Astrocyte (in vitro differentiated cells and primary cell): ENCODE data around the gene SHISA2. TPM values are rescaled to one million over a fixed set of nuclear protein-coding genes. Genes with fewer than 3 reads are reported as not detected.

ENCODE experiments used
- DNase-seq: peaks from one replicate; pipeline ENCODE4 v3.0.0-alpha.2; 2010; ENCODE audit warnings: low read depth
- FAIRE-seq: peaks from 2 replicates; lab custom pipeline; 2011; peaks lifted over from hg19 to GRCh38; lab: Jason Lieb, UNC
- H2AFZ ChIP-seq: 2 replicates; pipeline ENCODE4 v1.6.0; 2012; ENCODE audit warnings: low read depth, low read length, inconsistent platforms
- H3K27ac ChIP-seq: 2 replicates; pipeline ENCODE4 v1.5.1; 2011; ENCODE audit warnings: low read depth, low read length, inconsistent platforms
- H3K27me3 ChIP-seq: 2 replicates; pipeline ENCODE4 v1.6.0; 2011; ENCODE audit warnings: low read length, inconsistent platforms; ENCODE audit not compliant: insufficient read depth
- H3K36me3 ChIP-seq: 2 replicates; pipeline ENCODE4 v1.5.1; 2011; ENCODE audit warnings: low read length, inconsistent platforms; ENCODE audit not compliant: insufficient read depth
- H3K4me1 ChIP-seq: 2 replicates; pipeline ENCODE4 v1.5.1; 2011; ENCODE audit warnings: low read length, inconsistent platforms; ENCODE audit not compliant: insufficient read depth
- H3K4me2 ChIP-seq: 2 replicates; pipeline ENCODE4 v1.6.0; 2012; ENCODE audit warnings: low read length, inconsistent platforms
- H3K4me3 ChIP-seq: 2 replicates; pipeline ENCODE4 v1.5.1; 2011; ENCODE audit warnings: low read depth, mild to moderate bottlenecking, low read length, inconsistent platforms; ENCODE audit not compliant: insufficient read depth
- H3K79me2 ChIP-seq: 2 replicates; pipeline ENCODE4 v1.6.0; 2012; ENCODE audit warnings: mild to moderate bottlenecking, low read length, inconsistent platforms; ENCODE audit not compliant: insufficient read depth
- H3K9ac ChIP-seq: 2 replicates; pipeline ENCODE4 v1.6.0; 2012; ENCODE audit warnings: mild to moderate bottlenecking, low read length, inconsistent platforms
- H3K9me3 ChIP-seq: 2 replicates; pipeline ENCODE4 v1.5.1; 2012; ENCODE audit warnings: low read depth, mild to moderate bottlenecking, low read length, inconsistent platforms; ENCODE audit not compliant: insufficient read depth
- H4K20me1 ChIP-seq: 2 replicates; pipeline ENCODE4 v1.6.0; 2012; ENCODE audit warnings: low read length, inconsistent platforms; ENCODE audit not compliant: insufficient read depth
- H3K27ac Mint-ChIP-seq: one replicate; pipeline ENCODE4 v1.8.0; 2021; ENCODE audit warnings: mild to moderate bottlenecking, mixed read lengths; ENCODE audit not compliant: unreplicated experiment
- H3K27me3 Mint-ChIP-seq: one replicate; pipeline ENCODE4 v1.8.0; 2021; ENCODE audit warnings: low read depth, mixed read lengths; ENCODE audit not compliant: unreplicated experiment
- H3K36me3 Mint-ChIP-seq: one replicate; pipeline ENCODE4 v1.8.0; 2021; ENCODE audit warnings: low read depth, mixed read lengths; ENCODE audit not compliant: unreplicated experiment
- H3K4me1 Mint-ChIP-seq: one replicate; pipeline ENCODE4 v1.8.0; 2021; ENCODE audit warnings: low read depth, mixed read lengths; ENCODE audit not compliant: unreplicated experiment
- H3K4me3 Mint-ChIP-seq: one replicate; pipeline ENCODE4 v1.8.0; 2021; ENCODE audit warnings: mild to moderate bottlenecking, moderate library complexity, mixed read lengths; ENCODE audit not compliant: unreplicated experiment
- H3K9me3 Mint-ChIP-seq: one replicate; pipeline ENCODE4 v1.8.0; 2021; ENCODE audit warnings: mild to moderate bottlenecking, mixed read lengths; ENCODE audit not compliant: unreplicated experiment
- EZH2 ChIP-seq: IDR thresholded peaks from 2 replicates; pipeline ENCODE4 v1.6.1; 2012; ENCODE audit warnings: mild to moderate bottlenecking, low read length, inconsistent platforms; ENCODE audit not compliant: insufficient read depth
- total RNA-seq: library from RNA; stranded (reverse); gene quantifications from 2 replicates; pipeline ENCODE4 v1.2.1, GENCODE V29; 2021
- TF ChIP-seq, protein P1 (sequence below): IDR thresholded peaks from 2 replicates; pipeline ENCODE4 v1.5.1; 2011; ENCODE audit warnings: low read depth, mild to moderate bottlenecking, inconsistent platforms, low read length, moderate library complexity; ENCODE audit not compliant: insufficient read depth

The SHISA2 gene
- total RNA-seq, 1 donor from 2014 or later, result 6.0 TPM

DNA sequence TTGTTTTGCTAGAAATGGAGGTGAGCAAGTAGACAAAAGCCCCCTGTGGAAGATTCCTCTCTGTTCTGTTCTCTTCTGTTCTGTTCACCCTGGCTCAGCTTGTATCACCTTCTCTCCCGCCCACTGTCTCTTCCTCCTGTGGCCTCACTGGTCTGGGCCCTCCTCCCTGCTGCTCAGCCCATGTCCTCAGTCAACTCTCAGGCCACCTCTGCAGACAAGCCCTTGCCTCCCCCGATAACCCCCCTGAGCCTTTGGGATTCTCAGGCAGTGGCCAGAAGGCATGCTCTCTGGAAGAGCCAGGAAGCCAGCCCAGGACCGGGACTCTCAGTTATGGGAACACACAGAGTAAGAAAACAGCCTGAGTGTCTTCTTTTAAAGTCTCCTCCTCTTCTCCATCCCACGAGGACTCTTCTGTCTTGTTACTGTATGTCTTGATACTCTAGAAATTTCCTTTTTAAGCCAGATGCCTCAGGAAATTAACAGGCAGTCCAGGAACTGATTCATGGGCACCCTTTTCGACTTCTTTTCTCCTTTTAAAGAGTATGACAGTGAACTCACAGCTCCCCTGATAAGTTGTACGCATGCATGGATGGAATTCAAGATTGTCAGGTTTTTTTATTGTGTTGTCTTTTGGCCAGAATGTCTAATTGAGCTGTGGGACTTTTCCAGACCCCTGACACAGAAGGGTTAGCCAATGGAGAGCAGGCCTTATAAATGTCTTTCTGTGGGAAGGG is 33.7 kb downstream of the SHISA2 start:
- Histone ChIP-seq H3K4me3 (no peak overlapping the region), H2AFZ (peak overlapping the region; percentile 20), H3K79me2 (no peaks in the 10 kb centered on the region), H3K4me2 (peak overlapping the region; percentile 8), H3K9me3 (no peaks in the 10 kb centered on the region), H3K27ac (peak overlapping the region; percentile 87), H3K27me3 (no peaks in the 10 kb centered on the region), H4K20me1 (no peaks in the 10 kb centered on the region), H3K9ac (no peak overlapping the region), H3K36me3 (no peaks in the 10 kb centered on the region), H3K4me1 (peaks cover 55% of the 10 kb centered on the region)
- Mint-ChIP-seq H3K4me1 (peaks cover 45% of the 10 kb centered on the region), H3K27me3 (peaks cover 4% of the 10 kb centered on the region), H3K36me3 (no peaks in the 10 kb centered on the region), H3K9me3 (peaks cover 9% of the 10 kb centered on the region), H3K4me3 (no peak overlapping the region), H3K27ac (peak overlapping the region; percentile 70)
- TF ChIP-seq EZH2, result no peak
- DNase-seq (peak; percentile 35), FAIRE-seq (no peak)

DNA sequence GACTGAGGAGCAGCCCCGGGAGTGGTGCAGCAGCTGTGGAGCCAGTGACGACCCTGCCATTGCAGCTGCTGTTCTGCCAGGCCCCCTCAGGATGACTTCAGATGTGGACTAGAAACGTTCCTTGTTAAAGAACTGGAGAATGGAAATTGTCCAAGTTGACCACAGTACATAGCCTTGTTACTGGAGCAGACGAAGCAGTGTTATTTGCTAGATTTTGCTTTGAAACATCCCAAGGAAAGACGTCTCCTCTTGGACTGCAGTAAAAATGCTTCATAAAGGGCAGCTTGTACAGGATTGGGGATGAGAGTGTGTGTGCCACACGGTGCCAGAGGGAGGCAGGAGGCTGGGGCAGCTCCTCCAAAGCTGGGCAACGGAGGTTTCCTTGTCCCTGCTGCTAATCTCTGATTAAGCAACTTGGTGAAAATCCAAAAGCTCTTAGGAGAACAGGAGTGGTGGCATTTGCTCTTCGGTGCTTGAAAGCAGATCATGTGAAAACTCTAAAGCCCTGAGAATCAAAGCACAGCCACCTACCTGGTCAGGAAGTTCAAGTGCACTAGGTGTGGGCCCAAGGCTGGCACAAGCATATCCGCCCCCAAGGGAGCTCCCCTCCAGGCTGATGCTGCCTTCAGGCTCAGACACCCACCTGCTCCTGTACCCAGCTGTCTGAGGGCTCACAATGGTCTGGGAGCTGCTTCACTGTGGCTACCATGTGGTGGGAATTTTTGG is 34.5 kb downstream of the SHISA2 start:
- Histone ChIP-seq H3K9ac (no peak overlapping the region), H4K20me1 (no peaks in the 10 kb centered on the region), H3K9me3 (no peaks in the 10 kb centered on the region), H3K4me2 (peak overlapping the region; percentile 8), H3K79me2 (no peaks in the 10 kb centered on the region), H3K27me3 (no peaks in the 10 kb centered on the region), H3K4me1 (peaks cover 47% of the 10 kb centered on the region), H3K27ac (no peak overlapping the region), H3K36me3 (no peaks in the 10 kb centered on the region), H2AFZ (no peak overlapping the region), H3K4me3 (no peak overlapping the region)
- Mint-ChIP-seq H3K4me3 (no peak overlapping the region), H3K9me3 (peaks cover 9% of the 10 kb centered on the region), H3K27me3 (peaks cover 4% of the 10 kb centered on the region), H3K27ac (no peak overlapping the region), H3K4me1 (peaks cover 38% of the 10 kb centered on the region), H3K36me3 (no peaks in the 10 kb centered on the region)
- TF ChIP-seq, protein P1, sequence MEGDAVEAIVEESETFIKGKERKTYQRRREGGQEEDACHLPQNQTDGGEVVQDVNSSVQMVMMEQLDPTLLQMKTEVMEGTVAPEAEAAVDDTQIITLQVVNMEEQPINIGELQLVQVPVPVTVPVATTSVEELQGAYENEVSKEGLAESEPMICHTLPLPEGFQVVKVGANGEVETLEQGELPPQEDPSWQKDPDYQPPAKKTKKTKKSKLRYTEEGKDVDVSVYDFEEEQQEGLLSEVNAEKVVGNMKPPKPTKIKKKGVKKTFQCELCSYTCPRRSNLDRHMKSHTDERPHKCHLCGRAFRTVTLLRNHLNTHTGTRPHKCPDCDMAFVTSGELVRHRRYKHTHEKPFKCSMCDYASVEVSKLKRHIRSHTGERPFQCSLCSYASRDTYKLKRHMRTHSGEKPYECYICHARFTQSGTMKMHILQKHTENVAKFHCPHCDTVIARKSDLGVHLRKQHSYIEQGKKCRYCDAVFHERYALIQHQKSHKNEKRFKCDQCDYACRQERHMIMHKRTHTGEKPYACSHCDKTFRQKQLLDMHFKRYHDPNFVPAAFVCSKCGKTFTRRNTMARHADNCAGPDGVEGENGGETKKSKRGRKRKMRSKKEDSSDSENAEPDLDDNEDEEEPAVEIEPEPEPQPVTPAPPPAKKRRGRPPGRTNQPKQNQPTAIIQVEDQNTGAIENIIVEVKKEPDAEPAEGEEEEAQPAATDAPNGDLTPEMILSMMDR, result no peak
- no peak for TF ChIP-seq EZH2
- DNase-seq (peak; percentile 52), FAIRE-seq (no peak)

DNA sequence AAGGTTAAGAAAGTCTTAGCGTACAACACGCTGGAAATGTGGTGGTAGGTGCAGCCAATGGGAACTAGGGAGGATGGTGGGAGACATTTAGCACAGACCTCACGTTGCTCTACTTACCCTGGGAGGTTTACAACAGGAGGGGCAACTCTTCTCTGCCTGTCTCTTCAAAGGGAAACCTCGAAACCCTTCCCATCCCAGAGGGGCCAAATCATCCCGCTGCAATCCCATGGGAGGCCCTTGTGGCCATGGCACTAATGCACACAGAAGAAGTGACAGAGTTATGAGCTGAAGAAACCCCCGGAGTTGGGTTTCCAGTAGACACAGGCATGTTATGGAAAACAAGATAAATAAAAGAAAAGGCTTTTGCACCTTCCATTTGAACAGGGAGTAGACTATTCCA is 35.6 kb downstream of the SHISA2 start:
- no peaks in the 10 kb centered on the region for H3K36me3 ChIP-seq
- FAIRE-seq (no peak), DNase-seq (no peak)
- H3K27me3 ChIP-seq, result no peaks in the 10 kb centered on the region
- no peaks in the 10 kb centered on the region for H3K9me3 ChIP-seq
- Mint-ChIP-seq H3K27me3 (peaks cover 4% of the 10 kb centered on the region), H3K4me3 (no peak overlapping the region), H3K36me3 (no peaks in the 10 kb centered on the region), H3K9me3 (peaks cover 9% of the 10 kb centered on the region), H3K4me1 (peaks cover 27% of the 10 kb centered on the region), H3K27ac (no peak overlapping the region)
- no peak overlapping the region for H3K4me2 ChIP-seq
- H3K27ac ChIP-seq, result no peak overlapping the region
- H3K9ac ChIP-seq, result no peak overlapping the region
- peaks cover 36% of the 10 kb centered on the region for H3K4me1 ChIP-seq
- H2AFZ ChIP-seq, result no peak overlapping the region
- no peak overlapping the region for H3K4me3 ChIP-seq
- no peaks in the 10 kb centered on the region for H3K79me2 ChIP-seq
- no peaks in the 10 kb centered on the region for H4K20me1 ChIP-seq
- no peak for TF ChIP-seq EZH2
- TF ChIP-seq, protein P1, result no peak
